GM19193 (cell line): ENCODE results near the gene RBM4B.

Source experiments
- POLR2A ChIP-seq: IDR thresholded peaks from 4 replicates; pipeline ENCODE4 v1.6.1; 2011; ENCODE audit not compliant: insufficient read depth, insufficient read length; ENCODE audit errors: extremely low read depth

RBM4B gene

GRCh38 chr11:66713746-66714480 is 36.2 kb upstream of the RBM4B start:
- TF ChIP-seq POLR2A = no peak

GRCh38 chr11:66710384-66710930 is 32.8 kb upstream of the RBM4B start:
- no peak for TF ChIP-seq POLR2A

- no peak for TF ChIP-seq POLR2A
Observed at GRCh38 chr11:66708701-66709100, 31.0 kb upstream of the RBM4B start.

GRCh38 chr11:66708094-66708493 is 30.4 kb upstream of the RBM4B start:
- TF ChIP-seq POLR2A = no peak

DNA sequence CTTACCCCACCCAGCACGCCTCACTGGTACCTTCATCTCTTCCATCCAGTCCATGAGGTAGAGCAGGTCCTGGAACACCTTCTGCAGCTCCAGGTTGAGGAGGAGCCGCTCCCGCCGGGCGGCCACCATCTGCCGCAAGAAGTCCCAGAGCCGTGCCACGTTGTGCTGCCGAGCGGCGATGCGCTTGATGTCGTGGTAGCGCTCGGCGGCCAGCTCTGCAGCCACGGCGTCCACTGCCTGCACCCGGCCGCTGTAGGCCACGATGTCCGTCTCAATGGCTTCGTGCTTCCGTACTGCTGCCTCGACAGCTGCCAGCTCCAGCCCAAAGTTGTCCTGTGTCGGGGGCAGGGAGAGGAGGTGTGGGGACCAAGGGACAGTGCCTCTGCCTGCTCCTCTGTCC is 29.8 kb upstream of the RBM4B start:
- no peak for TF ChIP-seq POLR2A

- TF ChIP-seq POLR2A = no peak
Observed at GRCh38 chr11:66706989-66707388, 29.3 kb upstream of the RBM4B start.

GRCh38 chr11:66705587-66706335 is 28.1 kb upstream of the RBM4B start:
- TF ChIP-seq POLR2A = no peak

GRCh38 chr11:66704659-66705360 is 27.1 kb upstream of the RBM4B start:
- no peak for TF ChIP-seq POLR2A

GRCh38 chr11:66701432-66702240 is 23.9 kb upstream of the RBM4B start:
- no peak for TF ChIP-seq POLR2A

GRCh38 chr11:66700742-66701141 is 23.1 kb upstream of the RBM4B start:
- TF ChIP-seq POLR2A = no peak

DNA sequence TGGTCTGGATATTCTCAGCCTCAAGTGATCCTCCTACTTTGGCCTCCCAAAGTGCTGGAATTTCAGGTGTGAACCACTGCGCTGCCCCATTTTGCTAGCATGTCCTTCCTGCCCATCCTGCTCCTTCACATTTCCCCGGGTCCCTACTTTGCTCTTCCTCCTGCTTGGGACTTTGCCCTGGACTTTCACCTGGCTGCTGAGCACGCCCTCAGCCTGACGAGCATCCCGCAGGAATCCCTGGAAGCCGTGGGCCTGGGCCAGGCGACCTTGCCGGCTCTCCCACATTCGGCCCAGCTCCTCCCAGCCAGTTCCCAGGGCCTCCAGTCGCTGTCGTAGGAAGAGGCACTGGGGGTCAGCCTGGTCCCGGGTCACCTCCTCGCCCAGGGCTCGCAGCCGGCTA is 22.6 kb upstream of the RBM4B start:
- no peak for TF ChIP-seq POLR2A

- no peak for TF ChIP-seq POLR2A
Observed at GRCh38 chr11:66698491-66698890, 20.8 kb upstream of the RBM4B start.

GRCh38 chr11:66697988-66698387 is 20.3 kb upstream of the RBM4B start:
- no peak for TF ChIP-seq POLR2A

DNA sequence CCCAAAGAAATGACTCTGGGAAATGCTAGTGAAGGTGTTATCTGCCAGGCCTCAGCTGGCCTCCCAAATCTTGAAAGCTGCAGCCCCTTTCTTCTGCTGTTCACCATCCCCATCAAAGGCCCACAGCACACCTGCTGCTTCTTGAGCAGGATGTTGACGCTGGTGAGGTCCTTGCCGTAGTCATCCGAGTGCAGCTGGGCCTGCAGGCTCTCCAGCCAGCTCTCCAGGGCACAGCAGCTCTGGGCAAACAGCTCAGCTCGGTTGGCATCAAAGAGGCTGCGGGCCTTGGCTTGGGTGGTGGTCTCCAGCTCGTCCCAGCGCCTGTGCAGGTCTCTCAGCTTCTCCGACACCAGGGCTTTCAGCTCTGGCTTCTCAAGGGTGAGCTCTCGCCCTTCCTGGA is 18.5 kb upstream of the RBM4B start:
- TF ChIP-seq POLR2A = no peak
